Neural progenitor cell (in vitro differentiated cells): ENCODE results near the gene COL20A1. TPM values are rescaled to one million over a fixed set of nuclear protein-coding genes. Genes with fewer than 3 reads are reported as not detected.

ENCODE experiments used
- DNase-seq: peaks from one replicate; pipeline ENCODE4 v3.0.0-alpha.2; 2016; ENCODE audit warnings: low spot score
- H2AFZ ChIP-seq: fragments of 200-600 bp; sonication (generic); replicated peaks from 2 replicates; pipeline ENCODE4 v1.6.1; 2016; ENCODE audit warnings: antibody characterized with exemption
- H3F3A ChIP-seq: fragments of 200-600 bp; sonication (generic); 2 replicates; pipeline ENCODE4 v1.6.1; 2016; ENCODE audit warnings: antibody characterized with exemption, low read depth
- H3K27ac ChIP-seq: fragments of 200-600 bp; sonication (generic); 2 replicates; pipeline ENCODE4 v1.5.1; 2016; ENCODE audit warnings: mild to moderate bottlenecking
- H3K27me3 ChIP-seq: fragments of 200-600 bp; sonication (generic); 2 replicates; pipeline ENCODE4 v1.6.1; 2016; ENCODE audit warnings: mild to moderate bottlenecking, moderate library complexity
- H3K36me3 ChIP-seq: fragments of 200-600 bp; sonication (generic); 2 replicates; pipeline ENCODE4 v1.5.1; 2016
- H3K4me1 ChIP-seq: fragments of 200-600 bp; sonication (generic); 2 replicates; pipeline ENCODE4 v1.6.1; 2016; ENCODE audit warnings: mixed run types
- H3K4me2 ChIP-seq: fragments of 200-600 bp; sonication (generic); 2 replicates; pipeline ENCODE4 v1.6.1; 2016
- H3K4me3 ChIP-seq: fragments of 200-600 bp; sonication (generic); 2 replicates; pipeline ENCODE4 v1.5.1; 2016
- H3K79me2 ChIP-seq: fragments of 200-600 bp; sonication (generic); 2 replicates; pipeline ENCODE4 v1.6.1; 2016; ENCODE audit warnings: low read depth
- H3K9ac ChIP-seq: fragments of 200-600 bp; sonication (generic); 2 replicates; pipeline ENCODE4 v1.6.1; 2016
- H3K9me3 ChIP-seq: fragments of 200-600 bp; sonication (generic); 2 replicates; pipeline ENCODE4 v1.5.1; 2016; ENCODE audit warnings: low read depth
- H4K20me1 ChIP-seq: fragments of 200-600 bp; sonication (generic); 2 replicates; pipeline ENCODE4 v1.6.1; 2016; ENCODE audit warnings: low read depth
- H3K27ac Mint-ChIP-seq: 3 replicates; pipeline ENCODE4 v1.8.0; 2021; ENCODE audit warnings: mixed read lengths
- H3K27me3 Mint-ChIP-seq: 2 replicates; pipeline ENCODE4 v1.8.0; 2022; ENCODE audit warnings: low read depth, mild to moderate bottlenecking, inconsistent platforms, moderate library complexity, mixed read lengths; ENCODE audit not compliant: insufficient read depth
- H3K36me3 Mint-ChIP-seq: 3 replicates; pipeline ENCODE4 v1.8.0; 2021; ENCODE audit warnings: mixed read lengths
- H3K4me1 Mint-ChIP-seq: 3 replicates; pipeline ENCODE4 v1.8.0; 2021; ENCODE audit warnings: mixed read lengths
- H3K4me3 Mint-ChIP-seq: 3 replicates; pipeline ENCODE4 v1.8.0; 2021; ENCODE audit warnings: mild to moderate bottlenecking, moderate library complexity, mixed read lengths
- H3K9me3 Mint-ChIP-seq: 3 replicates; pipeline ENCODE4 v1.8.0; 2020; ENCODE audit warnings: mixed read lengths
- CTCF ChIP-seq: fragments of 200-600 bp; sonication (generic); IDR thresholded peaks from 2 replicates; pipeline ENCODE4 v1.5.1; 2017; ENCODE audit warnings: antibody characterized with exemption, mild to moderate bottlenecking
- EZH2 ChIP-seq: fragments of 200-600 bp; sonication (generic); IDR thresholded peaks from 2 replicates; pipeline ENCODE4 v1.6.1; 2017; ENCODE audit warnings: antibody characterized with exemption, mild to moderate bottlenecking, moderate library complexity
- EZH2phosphoT487 ChIP-seq: fragments of 200-600 bp; sonication (generic); IDR thresholded peaks from 2 replicates; pipeline ENCODE4 v1.6.1; 2017; ENCODE audit warnings: antibody characterized with exemption
- total RNA-seq: library from RNA; depleted of rRNA; stranded (reverse); fragments of >200 nt; gene quantifications from 2 replicates; pipeline ENCODE4 v1.2.3, GENCODE V29; 2015; ENCODE audit warnings: low replicate concordance

Gene COL20A1
- total RNA-seq, 1 donor from 2014 or later, result 0.37 TPM

DNA sequence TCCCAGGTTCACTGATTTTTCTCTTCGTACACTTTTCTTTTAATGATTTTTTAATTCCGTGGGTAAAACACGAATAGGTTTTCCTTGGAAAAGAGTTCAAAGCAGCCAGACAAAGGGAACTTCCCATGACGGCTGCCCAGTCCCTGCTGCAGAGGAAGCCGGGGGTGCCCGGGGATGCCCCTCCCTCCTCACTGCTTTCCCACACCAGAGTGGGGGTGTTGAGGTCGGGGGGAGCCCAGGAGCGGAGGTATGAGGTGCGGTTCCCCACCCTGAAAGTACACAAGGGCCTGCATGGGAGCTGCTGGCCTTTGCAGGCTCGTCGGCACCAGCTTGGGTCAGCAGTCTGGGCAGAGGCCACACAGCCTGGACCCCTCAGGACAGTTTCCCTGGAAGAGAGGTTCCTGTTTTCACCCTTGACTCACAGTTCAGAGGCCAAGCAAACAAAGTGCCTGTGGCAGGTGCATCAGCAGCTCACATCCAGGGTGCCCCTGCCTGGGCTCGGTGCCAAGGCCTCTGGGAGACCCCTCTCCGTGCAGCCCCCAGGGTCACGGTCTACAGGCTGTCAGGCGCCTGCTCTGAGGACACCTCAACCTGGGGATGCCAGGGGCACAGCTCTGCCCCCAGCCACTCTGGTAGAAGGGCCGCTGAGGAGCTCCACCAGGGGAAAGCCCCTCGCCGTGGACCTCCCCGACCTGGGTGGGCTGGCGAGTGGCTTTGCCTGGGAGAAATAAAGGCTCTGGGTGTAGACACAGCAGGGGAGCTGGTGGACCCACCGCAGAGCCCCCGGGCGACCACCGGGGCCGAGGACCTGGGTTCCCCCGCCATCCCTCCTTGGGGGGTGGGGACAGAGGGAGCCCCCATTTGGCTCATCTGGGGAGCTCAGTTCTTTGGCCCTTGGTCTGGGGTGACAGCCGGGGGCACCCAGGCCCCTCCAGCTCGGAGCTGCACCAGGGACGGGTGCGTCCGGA lies 83.6 kb downstream of the COL20A1 start:
- peaks cover 18% of the 10 kb centered on the region for H4K20me1 ChIP-seq
- no peak overlapping the region for H3K27ac ChIP-seq
- Mint-ChIP-seq H3K9me3 (no peaks in the 10 kb centered on the region), H3K4me1 (peaks cover 42% of the 10 kb centered on the region), H3K27ac (peak overlapping the region; percentile 16), H3K36me3 (no peaks in the 10 kb centered on the region), H3K4me3 (peak overlapping the region; percentile 78), H3K27me3 (peaks cover 10% of the 10 kb centered on the region)
- H3K36me3 ChIP-seq, result no peaks in the 10 kb centered on the region
- no peak overlapping the region for H3K9ac ChIP-seq
- no peaks in the 10 kb centered on the region for H3K9me3 ChIP-seq
- peaks cover 12% of the 10 kb centered on the region for H3F3A ChIP-seq
- H2AFZ ChIP-seq, result no peak overlapping the region
- no peak overlapping the region for H3K4me3 ChIP-seq
- H3K79me2 ChIP-seq, result no peaks in the 10 kb centered on the region
- no peaks in the 10 kb centered on the region for H3K27me3 ChIP-seq
- peak overlapping the region; percentile 71 for H3K4me2 ChIP-seq
- no peak for DNase-seq
- H3K4me1 ChIP-seq, result peaks cover 21% of the 10 kb centered on the region
- TF ChIP-seq EZH2phosphoT487 (no peak), CTCF (no peak), EZH2 (no peak)

GRCh38 chr20:63377256-63377941 lies 84.4 kb downstream of the COL20A1 start:
- no peak overlapping the region for H3K9ac ChIP-seq
- no peak for TF ChIP-seq EZH2phosphoT487
- TF ChIP-seq CTCF, result peak; percentile 20
- H2AFZ ChIP-seq, result no peak overlapping the region
- Mint-ChIP-seq H3K36me3 (no peaks in the 10 kb centered on the region), H3K27me3 (peaks cover 12% of the 10 kb centered on the region), H3K9me3 (no peaks in the 10 kb centered on the region), H3K4me1 (peaks cover 43% of the 10 kb centered on the region), H3K27ac (peak overlapping the region; percentile 98), H3K4me3 (peak overlapping the region; percentile 78)
- H3K4me1 ChIP-seq, result peaks cover 21% of the 10 kb centered on the region
- no peaks in the 10 kb centered on the region for H3K9me3 ChIP-seq
- DNase-seq, result peak; percentile 91
- H3K27ac ChIP-seq, result no peak overlapping the region
- peak overlapping the region; percentile 71 for H3K4me2 ChIP-seq
- H4K20me1 ChIP-seq, result peaks cover 18% of the 10 kb centered on the region
- no peaks in the 10 kb centered on the region for H3K79me2 ChIP-seq
- no peaks in the 10 kb centered on the region for H3K27me3 ChIP-seq
- peak overlapping the region; percentile 6 for H3K4me3 ChIP-seq
- no peaks in the 10 kb centered on the region for H3K36me3 ChIP-seq
- peaks cover 12% of the 10 kb centered on the region for H3F3A ChIP-seq

- Histone ChIP-seq H4K20me1 (peaks cover 18% of the 10 kb centered on the region), H3K4me2 (peak overlapping the region; percentile 71), H3K4me3 (peak overlapping the region; percentile 6), H3K27me3 (no peaks in the 10 kb centered on the region), H3K9me3 (no peaks in the 10 kb centered on the region), H3K79me2 (no peaks in the 10 kb centered on the region), H3K36me3 (no peaks in the 10 kb centered on the region), H3K9ac (no peak overlapping the region), H3K27ac (no peak overlapping the region), H2AFZ (no peak overlapping the region), H3F3A (peaks cover 12% of the 10 kb centered on the region), H3K4me1 (peaks cover 21% of the 10 kb centered on the region)
- H3K27ac Mint-ChIP-seq, result peak overlapping the region; percentile 87
- no peaks in the 10 kb centered on the region for H3K36me3 Mint-ChIP-seq
- H3K4me3 Mint-ChIP-seq, result peak overlapping the region; percentile 60
- H3K4me1 Mint-ChIP-seq, result peaks cover 43% of the 10 kb centered on the region
- TF ChIP-seq EZH2phosphoT487 (no peak), EZH2 (no peak), CTCF (no peak)
- no peak for DNase-seq
- H3K27me3 Mint-ChIP-seq, result peaks cover 8% of the 10 kb centered on the region
- H3K9me3 Mint-ChIP-seq, result no peaks in the 10 kb centered on the region
These were observed 85.0 kb downstream of the COL20A1 start for GRCh38 chr20:63377951-63378381.
